HG03064 (cell line): Measurements from ENCODE around the gene ZNF787.

ENCODE experiments used
- ATAC-seq: cut with Tn5 transposase; IDR thresholded peaks from one replicate; pipeline ENCODE4 v1.9.1; 2021; ENCODE audit warnings: low read depth; ENCODE audit not compliant: unreplicated experiment

Gene ZNF787

DNA sequence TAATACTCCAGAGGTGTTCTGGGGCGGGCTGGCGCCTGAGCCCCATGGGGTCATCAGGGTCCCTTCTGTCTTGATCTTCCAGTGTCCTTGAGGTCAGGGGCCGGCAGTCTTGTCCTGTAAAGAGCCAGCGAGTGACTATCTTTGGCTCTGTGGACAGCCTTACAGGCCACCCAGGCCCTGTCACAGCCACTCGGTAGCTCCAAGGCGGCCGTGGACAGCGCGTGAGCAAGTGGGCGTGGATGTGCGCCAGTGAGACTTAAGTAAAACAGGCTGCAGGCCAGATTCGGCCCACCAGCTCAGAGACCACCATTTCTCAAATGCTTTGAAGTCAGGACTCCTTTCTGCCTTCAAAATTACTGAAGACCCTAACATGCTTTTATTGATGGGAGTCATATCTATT, 23.7 kb upstream of the ZNF787 start:
- ATAC-seq, result no peak

DNA sequence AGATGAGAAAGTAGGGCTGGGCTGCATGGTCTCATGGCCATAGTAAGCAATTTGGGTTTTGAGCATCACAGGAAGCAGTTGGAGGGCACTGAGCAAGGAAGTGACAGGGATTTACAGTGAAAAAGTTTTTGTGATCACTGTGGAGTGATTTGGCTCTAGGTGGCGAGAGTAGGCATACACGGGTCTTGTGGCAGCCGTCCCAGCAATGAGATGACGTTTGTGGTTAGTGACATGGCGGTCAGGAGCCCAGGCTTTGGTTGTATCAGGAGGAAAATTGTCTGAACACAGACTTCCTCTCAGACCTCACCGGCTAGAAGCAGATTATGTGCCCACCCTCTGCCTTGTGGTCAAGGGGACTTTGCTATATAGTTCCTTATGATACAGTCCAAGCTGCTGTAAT, 23.3 kb upstream of the ZNF787 start:
- ATAC-seq, result no peak

DNA sequence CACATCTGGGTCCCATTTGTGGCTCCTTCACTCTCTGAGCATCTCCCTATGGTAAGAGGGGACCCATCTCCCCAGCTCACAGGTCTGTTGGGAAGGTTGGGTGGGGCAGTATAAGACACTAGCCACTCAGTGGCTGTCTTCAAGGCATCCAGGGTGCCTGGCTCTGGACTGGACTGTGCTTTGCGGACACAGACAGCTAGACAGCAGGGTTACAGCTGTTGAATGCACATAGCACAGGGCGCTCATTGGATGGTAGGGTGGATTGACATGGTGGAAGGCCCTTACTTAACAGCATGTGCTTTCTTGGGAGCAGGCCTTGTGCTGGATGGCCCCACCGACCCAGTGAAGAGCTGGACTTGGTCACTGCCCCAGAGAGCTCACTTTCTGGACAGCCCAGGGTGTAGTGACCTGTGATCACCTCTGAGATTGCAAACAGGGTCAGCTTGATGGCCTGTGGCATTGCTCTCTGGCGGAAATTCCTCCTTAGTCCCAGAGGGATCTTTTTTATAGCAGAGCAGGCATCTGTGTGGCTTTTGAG, 21.9 kb upstream of the ZNF787 start:
- no peak for ATAC-seq

DNA sequence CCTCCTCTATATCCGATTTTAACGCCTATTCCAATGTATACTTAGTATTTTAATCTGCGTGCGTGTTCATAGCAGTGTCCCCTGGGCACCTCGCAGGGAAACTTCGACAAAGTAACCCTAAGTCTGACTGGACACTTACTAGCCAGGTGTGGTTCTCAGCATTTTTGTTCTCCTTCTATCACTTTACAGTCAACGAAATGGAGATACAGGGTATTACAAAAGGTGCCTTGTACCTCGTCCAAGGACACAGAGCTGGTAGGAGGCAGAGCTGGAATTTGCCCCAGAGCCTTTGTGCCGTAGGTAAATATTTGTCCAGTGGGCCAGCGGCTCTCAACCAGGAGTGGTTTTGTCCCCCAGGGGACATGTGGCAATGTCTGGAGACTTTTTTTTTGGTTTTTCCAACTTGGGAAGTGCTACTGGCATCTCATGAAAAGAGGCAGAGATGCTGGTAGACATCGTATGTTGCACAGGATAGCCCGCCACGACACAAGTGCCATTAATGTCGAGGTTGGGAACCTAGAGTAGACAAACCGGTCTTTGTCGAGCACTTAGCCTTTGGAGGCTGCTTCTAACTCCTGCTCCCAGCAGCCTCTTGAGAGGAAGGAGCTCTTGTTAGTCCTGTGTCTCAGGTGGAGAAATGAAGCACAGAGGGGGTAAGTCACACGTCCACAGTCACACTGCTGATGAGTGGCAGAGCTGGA, 21.1 kb upstream of the ZNF787 start:
- ATAC-seq, result no peak

DNA sequence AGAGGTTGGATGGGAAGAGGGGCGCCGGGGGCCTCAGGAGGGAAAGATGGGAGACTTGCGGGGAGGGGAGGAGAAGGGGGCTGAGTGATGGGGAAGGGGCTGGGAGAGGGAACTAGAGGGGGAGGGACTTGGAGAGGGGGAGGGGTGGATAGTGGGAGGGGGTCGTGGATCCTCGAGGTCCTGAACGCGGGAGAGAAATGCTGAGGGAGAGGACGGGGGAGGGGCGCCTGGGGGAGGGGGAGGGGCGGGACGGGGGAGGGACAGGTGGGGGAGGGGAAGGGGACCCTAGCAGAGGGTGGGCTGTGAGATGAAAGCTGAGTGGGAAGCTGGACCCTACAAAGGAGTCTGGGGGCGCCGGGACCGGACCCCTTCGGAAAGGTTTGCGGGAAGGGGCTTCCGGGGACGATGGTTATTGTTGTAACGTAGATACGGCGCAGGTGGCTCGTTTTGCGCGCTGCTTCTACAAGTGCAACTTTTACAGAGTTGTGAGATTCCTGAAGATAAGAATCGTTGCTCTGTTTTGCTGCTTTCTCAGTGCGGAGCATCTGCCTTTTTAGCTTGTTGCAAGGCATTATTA, 20.4 kb upstream of the ZNF787 start:
- no peak for ATAC-seq

DNA sequence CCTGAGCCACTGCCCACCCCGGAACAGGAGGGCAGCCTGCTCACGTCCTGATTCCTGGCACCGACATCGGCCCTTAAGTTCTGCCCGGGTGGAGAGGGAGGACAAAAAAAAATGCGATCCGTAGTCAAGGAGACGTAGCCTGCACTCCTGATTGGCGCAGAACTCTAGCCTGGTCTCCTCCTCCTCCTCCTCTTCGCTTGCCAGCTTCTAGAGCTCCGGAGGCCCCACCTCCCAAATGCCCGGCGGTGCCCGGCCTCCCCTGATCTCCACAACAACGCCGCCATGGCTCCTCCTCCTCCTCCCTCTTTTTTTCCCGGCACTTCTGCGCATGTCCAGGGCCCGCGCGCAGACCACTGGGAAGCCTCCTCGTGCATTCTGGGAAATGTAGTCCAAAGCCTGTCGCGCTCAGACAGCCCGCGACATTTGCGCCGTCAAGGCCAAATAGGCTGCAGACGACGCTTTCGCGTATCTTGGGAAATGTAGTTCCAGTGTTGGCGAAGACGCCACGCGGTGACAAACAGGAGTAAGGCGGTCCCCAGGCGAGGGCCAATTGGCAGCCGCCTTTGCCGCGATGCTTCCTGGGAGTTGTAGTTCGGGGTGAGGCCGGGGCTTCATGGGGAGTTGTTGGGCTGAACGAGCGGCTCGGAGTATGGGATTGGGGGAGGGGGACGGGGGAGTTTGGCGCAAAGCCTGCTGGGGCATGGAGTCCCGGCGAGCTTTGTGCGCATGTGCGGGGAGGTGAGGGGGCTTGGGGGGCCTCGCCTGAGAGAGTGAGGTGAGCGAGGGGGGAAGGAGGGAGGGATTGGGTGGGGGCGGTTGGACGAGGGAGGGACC, 19.7 kb upstream of the ZNF787 start, which contains the start of gene ZNF444:
ZNF444 (plus strand) TSS at position 705 of the 834 bp plus-strand sequence. CDS start 5,625 bp downstream, outside the sequence.
- peak; percentile 85 for ATAC-seq

DNA sequence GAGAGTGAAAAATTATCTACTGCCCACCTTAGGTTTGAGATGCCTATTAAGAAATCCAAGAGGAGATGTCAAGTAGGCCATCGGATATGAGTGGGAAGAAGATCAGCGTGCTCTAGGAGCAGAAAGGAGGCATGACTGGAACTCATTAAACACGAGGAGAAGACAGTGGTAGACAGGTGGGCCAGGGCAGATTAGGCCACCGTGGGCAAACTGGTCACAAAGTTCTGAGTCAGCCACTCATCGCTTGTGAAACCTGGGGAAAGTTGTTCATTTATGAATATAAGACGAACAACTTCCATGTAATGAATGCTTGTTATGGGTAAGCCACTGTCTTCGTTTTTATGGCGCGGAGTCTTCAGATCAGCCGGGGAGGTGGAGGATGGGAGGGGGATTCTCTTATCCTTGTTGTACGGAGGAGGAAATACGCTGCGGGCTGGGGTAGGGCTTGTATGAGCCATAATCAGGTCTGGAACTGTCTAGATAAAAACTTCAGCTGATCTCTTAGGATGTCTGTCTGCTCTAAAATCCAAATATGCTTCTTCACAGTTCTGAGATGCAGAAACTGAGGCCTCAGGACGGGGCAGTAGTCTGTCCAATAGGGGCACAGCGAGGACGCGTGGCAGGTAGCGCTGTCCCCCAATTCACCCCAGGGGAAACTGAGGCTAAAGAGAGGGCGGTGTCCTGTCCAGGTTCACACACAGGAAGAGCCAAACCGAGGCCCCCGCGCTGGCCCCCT, 18.9 kb upstream of the ZNF787 start:
- ATAC-seq, result no peak

DNA sequence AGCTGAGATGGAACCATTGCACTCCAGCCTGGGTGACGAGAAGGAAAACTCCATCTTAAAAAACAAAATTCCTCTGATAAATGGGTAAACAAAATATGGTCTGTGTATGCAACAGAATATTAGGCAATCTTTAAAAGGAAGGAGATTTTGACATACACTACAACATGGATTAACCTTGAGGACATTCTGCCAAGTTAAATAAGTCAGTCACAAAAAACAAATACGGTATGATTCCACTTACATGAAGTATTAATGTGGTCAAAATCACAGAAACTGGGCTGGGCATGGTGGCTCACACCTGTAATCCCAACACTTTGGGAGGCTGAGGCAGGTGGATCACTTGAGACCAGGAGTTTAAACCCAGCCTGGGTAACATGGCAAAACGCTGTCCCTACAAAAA, 17.0 kb upstream of the ZNF787 start:
- no peak for ATAC-seq

DNA sequence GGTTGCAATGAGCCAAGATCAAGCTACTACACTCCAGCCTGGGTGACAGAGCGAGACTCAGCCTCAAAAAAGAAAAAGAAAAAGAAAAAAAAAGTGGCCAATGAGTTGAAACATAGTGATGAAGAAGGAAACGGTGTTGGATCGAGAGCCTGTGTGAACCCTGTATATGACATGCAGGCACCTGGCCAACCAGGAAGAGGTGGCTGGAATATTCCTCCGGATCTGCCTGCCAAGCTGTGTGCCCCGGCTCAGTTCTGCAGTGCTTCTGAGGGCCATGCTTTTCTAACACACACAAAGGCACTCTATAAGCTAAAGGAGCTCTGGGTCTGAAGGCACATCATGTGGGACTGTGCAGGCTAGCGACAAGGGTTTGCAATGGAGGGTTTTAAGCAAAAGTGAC, 16.3 kb upstream of the ZNF787 start:
- ATAC-seq, result no peak

DNA sequence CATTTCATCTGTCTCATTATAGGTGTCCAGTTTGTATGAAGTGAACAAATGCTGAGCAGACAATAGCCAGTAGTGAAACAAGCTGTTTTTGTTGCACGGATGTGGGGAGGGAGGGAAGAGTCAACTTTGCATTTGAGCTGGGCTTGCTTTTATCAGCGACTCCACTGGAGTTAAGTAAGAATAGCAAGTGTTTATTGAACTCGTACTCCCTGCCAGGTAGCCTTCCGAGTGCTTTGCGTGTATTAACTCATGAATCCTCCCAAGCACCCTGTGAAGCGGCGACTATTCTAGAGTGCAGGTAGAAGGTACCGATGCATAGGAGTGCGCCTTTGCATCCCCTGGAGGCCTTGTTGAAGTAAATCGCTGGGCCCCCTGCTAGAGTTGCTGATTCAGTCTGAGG, 15.3 kb upstream of the ZNF787 start:
- no peak for ATAC-seq

DNA sequence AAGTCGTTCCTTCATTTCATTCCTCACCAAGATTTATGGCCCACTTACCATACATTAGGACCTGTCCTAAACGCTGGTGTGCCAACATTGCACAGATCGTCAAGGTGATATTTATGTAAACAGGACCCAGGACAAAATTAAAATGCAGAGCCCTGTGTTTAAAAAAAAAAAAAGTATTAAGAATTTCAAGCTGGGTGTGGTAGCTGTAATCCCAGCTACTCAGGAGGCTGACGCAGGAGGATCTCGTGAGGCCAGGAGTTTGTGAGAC, 13.5 kb upstream of the ZNF787 start:
- no peak for ATAC-seq

DNA sequence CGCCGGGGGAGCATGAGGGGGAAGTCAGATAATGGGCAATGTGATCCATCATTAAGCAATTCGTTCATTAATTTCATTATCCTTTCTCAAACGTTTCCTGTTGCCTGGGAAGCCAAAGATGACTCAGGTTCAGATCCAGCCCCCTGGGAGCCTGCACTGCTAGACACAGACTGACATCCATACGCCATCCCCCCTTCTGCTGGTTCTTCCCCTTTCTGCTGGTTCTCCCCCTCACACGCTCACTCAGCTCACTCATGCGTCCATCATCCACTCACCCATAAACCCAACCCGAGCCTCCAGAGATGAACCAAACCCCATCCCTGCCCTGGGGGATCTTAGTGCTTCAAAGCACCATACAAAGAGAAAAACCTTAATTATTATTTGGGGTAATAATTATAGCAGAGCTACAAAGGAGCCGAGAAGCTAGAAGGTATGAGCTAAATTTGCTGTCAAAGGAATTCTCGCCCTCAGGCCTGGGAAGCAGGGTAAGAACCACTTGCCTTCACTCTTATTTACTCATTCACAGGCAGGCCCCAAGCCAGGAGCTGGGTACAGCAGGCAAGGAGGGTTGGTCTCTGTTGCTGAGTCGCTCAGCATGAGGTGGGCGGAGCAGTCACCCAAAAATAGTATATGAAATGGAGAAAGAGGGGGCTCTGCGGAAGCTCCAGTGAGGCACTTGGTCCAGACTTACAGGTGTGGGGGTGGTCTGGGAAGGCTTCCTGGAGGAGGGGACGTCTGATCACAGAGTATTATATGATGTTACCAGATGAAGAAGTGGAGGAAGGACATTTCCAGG, 13.0 kb upstream of the ZNF787 start:
- ATAC-seq, result no peak

DNA sequence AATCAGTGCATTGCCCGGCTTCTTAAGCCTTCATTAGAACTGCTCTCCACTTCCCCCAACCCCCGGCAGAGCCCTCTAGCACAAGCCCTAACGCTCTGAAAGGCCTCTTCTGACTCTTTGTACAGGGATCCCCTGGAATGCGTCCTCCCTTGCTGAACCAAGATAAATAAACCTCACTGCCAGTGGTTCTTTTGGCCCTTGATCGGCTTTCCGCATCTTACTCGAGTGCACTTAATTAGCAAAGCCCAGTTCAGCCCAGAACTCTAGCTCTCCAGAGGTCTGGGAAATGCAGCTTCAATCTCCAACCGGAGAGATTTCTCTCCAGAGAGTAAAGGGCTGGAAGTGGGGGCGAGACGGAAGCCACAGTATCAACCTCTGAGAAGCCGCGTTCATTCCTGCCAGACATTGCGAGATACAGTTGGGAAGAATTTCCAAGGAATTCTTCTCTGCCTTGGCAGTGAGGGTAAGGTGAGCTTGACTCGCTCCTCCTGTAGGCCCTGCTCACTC, 11.3 kb upstream of the ZNF787 start:
- ATAC-seq, result no peak

DNA sequence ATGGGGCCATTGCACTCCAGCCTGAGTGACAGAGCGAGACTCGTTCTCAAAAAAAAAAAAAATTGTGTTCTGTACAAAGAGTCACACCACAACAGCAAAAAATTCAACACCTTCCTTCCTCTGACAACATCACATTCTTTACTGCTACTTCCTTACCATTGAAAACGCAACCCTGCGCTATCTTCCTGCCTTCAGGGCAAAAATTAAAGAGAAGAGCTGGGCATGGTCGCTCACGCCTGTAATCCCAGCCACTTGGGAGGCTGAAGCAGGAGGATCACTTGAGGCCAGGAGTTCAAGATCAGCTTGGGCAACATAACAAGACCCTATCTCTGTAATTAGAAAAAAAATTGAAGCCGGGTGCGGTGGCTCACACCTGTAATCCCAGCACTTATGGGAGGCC, 10.6 kb upstream of the ZNF787 start:
- ATAC-seq, result no peak

DNA sequence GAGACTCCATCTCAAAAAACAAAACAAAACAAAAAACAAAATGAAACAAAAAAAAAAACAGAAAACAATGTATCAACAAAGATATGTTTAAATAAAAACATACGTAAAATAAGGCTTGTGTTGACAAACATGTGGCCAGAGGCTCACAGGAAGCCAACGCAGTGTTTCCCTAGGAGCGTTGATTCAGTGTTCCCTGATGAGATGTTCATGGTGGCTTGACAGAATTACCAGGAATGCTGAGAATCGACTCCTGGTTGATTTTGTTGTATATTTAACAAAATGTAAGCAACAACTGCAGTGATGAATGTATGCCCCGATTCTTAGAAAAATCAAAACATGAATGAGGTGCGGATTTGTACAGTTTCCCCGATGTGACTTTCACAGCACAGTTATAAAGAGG, 8.9 kb upstream of the ZNF787 start:
- no peak for ATAC-seq

DNA sequence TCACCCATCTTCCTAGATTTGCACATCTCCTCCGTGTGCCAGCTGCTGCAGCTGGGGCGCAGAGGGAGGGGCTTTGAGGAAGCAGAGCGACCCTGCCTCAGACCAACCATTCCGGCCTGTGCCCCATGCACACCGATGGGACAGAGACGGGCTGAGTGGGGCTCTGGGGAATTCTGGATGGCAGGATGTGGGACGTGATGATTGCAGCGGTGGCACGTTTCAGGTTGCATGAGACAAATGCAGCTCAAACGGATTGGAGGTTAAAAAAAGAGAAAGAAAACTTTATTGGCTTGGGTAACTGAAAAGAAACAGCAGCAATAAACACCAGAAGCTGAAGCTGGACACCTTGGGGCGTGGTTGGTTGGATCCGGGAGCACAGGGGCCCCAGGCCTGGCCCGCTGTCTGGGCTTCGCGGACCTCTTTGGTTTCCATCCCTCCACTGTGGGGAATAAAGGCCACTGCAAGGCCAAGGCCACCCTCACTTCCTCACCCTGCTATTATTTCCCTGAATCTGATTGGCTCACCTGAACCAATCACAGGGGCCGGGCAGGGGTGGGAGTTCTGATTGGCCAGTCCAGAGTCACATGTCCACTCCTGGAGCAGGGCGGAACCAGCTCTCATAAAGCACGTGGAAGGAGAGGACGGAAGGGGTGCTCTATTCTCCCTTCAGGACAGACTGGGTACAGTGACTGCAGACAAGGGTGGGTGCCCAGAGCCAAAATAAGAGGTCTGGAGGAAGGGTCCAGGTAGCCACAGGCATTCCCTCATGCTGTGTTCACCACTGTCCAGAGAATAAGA, 6.1 kb upstream of the ZNF787 start:
- ATAC-seq, result no peak

DNA sequence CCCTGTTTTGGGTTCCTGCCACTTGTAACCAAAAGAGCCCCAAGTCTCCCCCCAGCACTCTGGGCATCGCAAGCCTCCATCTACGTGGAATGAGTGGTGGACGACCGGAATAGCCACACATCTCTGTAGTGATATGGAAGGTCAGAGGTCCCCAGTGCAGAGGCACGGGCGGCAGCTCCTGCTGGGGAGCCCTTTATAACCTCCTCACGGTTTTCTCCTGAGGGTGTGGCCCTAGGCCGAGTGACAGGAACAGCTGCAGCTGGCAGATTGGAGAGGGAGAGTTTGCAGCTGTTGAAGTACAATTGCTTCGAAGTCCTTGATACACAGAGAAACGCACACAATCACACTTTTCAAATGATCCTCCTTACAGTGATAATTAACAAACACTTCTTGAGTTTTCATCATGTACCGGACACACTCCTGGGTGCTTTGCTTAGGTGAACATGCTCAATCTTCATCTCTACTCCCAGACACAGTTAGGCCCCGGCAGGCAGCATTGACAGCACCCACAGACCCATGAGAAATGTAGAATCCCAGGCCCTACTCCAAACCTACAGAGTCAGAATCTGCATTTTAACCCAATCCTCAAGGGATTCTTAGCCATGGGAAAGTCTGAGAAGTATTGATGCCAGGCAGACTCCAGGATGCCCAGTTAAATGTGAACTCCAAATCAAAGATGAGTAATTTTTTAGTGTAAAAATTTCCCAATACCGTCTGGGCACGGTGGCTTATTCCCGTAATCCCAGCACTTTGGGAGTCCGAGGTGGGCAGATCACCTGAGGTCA, 4.9 kb upstream of the ZNF787 start:
- no peak for ATAC-seq

DNA sequence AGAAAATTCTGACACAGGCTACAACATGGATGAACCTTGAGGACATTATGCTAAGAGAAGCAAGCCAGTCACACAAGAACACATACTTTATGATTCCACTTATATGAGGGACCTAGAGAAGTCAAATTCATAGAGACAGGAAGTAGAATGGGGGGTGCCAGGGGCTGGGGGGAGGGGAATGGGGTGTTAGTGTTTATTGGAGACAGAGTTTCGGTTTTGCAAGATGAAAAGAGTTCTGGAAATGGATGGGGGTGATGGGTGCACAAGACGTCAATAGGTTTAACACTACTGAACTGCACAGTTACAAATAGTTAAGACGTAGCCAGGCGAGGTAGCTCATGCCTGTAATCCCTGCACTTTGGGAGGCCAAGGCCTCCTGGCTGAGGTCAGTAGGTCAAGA, 3.5 kb upstream of the ZNF787 start:
- no peak for ATAC-seq
